GM12865 (cell line): Measurements from ENCODE around the gene CSNK1E.
"Not testable (repeated sequence)": the region's sequence is repeated elsewhere in the genome, so short reads cannot be mapped to it uniquely, and the experiment has no call there.

Source experiments
- DNase-seq: peaks from one replicate; pipeline ENCODE4 v3.0.0; 2010; ENCODE audit warnings: low read depth
- H3K4me3 ChIP-seq: 2 replicates; pipeline ENCODE4 v1.5.1; 2011; ENCODE audit warnings: mild to moderate bottlenecking, low read depth, low read length, control low read depth
- CTCF ChIP-seq: IDR thresholded peaks from 2 replicates; pipeline ENCODE4 v1.5.1; 2011; ENCODE audit warnings: low read length, control low read depth, low read depth, inconsistent platforms; ENCODE audit not compliant: insufficient read depth; ENCODE audit errors: missing control alignments

CSNK1E gene

GRCh38 chr22:38317122-38317994 lies at the start of gene CSNK1E:
TSS of gene CSNK1E (minus strand) at chr22:38317433. CDS start at chr22:38314157, 3,276 bp downstream.
- TF ChIP-seq CTCF: no peak
- peak; percentile 73 for DNase-seq
- peak within 1 kb of the TSS; percentile 82 for H3K4me3 ChIP-seq

GRCh38 chr22:38365829-38366228 lies 48.6 kb upstream of the CSNK1E start:
- H3K4me3 ChIP-seq, DNase-seq: not testable (repeated sequence)

GRCh38 chr22:38365174-38365573 lies 47.9 kb upstream of the CSNK1E start:
- H3K4me3 ChIP-seq, DNase-seq: not testable (repeated sequence)

- H3K4me3 ChIP-seq, DNase-seq: not testable (repeated sequence)
Observed at GRCh38 chr22:38360560-38360959, 43.3 kb upstream of the CSNK1E start.

GRCh38 chr22:38359817-38360216 lies 42.6 kb upstream of the CSNK1E start:
- not testable (repeated sequence) for H3K4me3 ChIP-seq, DNase-seq

GRCh38 chr22:38357971-38358370 lies 40.7 kb upstream of the CSNK1E start:
- DNase-seq: peak; percentile 52
- not testable (repeated sequence) for H3K4me3 ChIP-seq

GRCh38 chr22:38355275-38355674 lies 38.0 kb upstream of the CSNK1E start:
- DNase-seq: no peak
- H3K4me3 ChIP-seq: no peak overlapping the region
- TF ChIP-seq CTCF: no peak

- TF ChIP-seq CTCF: no peak
- no peak for DNase-seq
- H3K4me3 ChIP-seq: no peak overlapping the region
Observed at GRCh38 chr22:38353701-38354100, 36.5 kb upstream of the CSNK1E start.

GRCh38 chr22:38353142-38353629 lies 36.0 kb upstream of the CSNK1E start:
- peak; percentile 70 for DNase-seq
- TF ChIP-seq CTCF: peak; percentile 94
- no peak overlapping the region for H3K4me3 ChIP-seq
